Fibroblast of peridontal ligament (primary cell): ENCODE results near the gene UNC13A.
A peak's percentile ranks its signal among the peaks of the same experiment; 100 is the strongest.
"Not testable (repeated sequence)": the region's sequence is repeated elsewhere in the genome, so short reads cannot be mapped to it uniquely, and the experiment has no call there.

Experiments
- DNase-seq: peaks from one replicate; pipeline ENCODE4 v3.0.0-alpha.2; 2010; ENCODE audit errors: extremely low read depth

Gene UNC13A

GRCh38 chr19:17570291-17570690 is 117.9 kb downstream of the UNC13A start:
- DNase-seq = not testable (repeated sequence)

- no peak for DNase-seq
Observed at GRCh38 chr19:17567940-17568339, 120.2 kb downstream of the UNC13A start.

GRCh38 chr19:17565611-17566010 is 122.5 kb downstream of the UNC13A start:
- no peak for DNase-seq

GRCh38 chr19:17564781-17565180 is 123.4 kb downstream of the UNC13A start:
- DNase-seq = no peak

DNA sequence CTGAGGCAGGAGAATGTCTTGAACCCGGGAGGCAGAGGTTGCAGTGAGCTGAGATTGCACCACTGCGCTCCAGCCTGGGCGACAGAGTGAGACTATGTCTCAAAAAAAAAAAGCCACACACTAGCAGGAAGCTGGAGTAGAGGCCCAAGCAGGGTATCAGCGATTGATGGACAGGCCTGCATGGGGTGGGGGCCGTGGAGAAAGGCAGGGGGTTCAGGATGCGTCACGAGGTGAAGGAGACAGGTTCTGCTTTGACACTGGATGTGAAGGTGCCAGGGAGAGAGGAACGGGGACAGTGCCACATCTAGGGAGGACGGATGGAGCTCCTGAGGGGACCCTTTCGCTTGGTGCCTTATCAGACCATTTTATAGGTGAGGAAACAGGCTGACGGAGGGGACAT is 125.6 kb downstream of the UNC13A start:
- DNase-seq = no peak

- no peak for DNase-seq
Observed at GRCh38 chr19:17562097-17562496, 126.1 kb downstream of the UNC13A start.

DNA sequence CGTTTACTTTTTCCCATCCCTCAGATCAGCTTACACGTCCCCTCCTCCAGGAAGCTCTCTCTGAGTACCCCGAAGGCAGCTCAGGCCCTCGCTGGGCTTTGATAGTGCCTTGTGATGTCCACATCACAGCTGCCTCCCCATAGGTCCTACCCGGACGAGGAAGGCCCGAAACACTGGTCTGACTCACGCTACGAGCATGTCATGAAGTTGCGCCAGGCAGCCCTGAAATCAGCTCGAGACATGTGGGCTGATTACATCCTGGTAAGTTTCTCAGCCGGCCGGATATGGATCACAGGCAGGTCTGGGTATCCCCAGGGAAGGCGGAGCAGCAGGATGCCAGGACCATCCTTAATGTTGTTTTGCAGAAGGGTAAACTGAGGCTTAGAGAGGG is 128.0 kb downstream of the UNC13A start:
- peak; percentile 93 for DNase-seq

DNA sequence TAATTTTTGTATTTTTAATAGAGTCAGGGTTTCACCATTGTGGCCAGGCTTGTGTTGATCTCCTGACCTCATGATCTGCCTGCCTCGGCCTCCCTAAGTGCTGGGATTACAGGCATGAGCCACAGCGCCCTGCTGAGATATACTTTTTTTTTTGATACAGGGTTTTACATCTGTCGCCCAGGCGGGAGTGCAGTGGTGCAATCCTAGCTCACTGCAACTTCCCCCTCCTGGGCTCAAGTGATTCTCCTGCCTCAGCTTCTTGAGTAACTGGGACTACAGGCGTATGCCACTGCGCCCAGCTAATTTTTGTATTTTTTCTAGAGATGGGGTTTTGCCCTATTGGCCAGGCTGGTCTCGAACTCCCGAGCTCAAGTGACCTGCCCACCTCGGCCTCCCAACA is 130.7 kb downstream of the UNC13A start:
- no peak for DNase-seq

- DNase-seq = no peak
Observed at GRCh38 chr19:17556995-17557394, 131.2 kb downstream of the UNC13A start.

DNA sequence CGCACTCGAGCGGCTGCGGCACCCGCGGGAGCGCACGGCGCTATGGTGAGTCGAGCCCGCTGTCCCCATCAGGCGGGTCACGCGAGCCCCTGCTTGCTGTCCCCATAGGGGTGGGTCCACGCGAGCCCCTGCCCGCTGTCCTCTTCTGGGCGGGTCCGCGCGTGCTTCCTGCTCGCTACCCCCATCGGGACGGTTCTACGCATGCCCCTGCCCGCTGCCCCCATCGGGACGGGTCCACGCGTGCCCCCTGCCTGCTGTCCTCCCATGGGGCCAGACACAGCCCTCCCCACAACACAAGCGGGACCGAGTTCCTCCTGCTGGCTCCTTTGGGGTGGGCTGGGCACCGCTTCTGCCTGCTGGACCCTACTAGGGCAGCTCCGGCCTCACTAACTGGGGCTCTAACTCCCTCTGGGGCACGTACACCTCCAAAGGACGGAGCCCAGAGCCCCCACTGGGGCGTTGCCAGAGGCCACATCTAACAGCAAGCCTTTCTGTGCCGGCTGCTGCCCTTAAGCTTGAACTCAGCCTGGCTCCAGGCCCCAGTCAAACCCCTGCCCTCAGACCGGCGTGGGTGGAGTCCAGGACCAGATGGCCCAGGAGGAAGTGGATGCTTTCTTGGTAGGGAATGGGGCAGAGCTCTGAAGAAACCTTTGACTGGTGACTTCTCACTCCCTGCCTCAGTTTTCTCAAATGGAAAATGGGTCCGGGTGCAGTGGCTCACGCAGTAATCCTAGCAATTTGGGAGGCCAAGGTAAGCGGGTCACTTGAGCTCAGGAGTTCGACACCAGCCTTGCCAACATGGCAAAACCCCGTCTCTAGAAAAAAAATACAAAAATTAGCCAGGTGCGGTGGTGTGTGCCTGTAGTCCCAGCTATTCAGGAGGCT is 132.0 kb downstream of the UNC13A start:
- DNase-seq = peak; percentile 48

DNA sequence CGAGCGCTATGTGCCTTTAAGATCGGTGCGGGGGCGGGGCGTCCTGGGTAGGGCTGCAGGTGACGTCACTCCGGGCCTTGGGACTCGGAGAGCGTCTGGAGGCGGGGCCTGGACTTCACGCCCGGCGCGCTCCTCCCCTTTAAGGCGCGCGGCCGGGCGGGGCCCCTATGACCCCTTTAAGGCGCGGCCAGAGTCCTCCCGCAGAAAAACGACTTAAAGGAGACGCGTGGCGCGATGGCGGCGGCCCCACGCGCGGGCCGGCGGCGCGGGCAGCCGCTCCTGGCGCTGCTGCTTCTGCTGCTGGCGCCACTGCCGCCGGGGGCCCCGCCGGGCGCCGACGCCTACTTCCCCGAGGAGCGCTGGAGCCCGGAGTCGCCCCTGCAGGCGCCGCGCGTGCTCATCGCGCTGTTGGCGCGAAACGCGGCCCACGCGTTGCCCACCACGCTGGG is 132.7 kb downstream of the UNC13A start, which contains the start of gene COLGALT1:
COLGALT1 (plus strand) TSS at position 170 of the 449 bp plus-strand sequence; CDS start at position 235, 65 bp downstream.
- DNase-seq = peak; percentile 91

GRCh38 chr19:17554968-17555479 is 133.1 kb downstream of the UNC13A start:
- DNase-seq = no peak

GRCh38 chr19:17553256-17553655 is 134.9 kb downstream of the UNC13A start:
- peak; percentile 97 for DNase-seq

DNA sequence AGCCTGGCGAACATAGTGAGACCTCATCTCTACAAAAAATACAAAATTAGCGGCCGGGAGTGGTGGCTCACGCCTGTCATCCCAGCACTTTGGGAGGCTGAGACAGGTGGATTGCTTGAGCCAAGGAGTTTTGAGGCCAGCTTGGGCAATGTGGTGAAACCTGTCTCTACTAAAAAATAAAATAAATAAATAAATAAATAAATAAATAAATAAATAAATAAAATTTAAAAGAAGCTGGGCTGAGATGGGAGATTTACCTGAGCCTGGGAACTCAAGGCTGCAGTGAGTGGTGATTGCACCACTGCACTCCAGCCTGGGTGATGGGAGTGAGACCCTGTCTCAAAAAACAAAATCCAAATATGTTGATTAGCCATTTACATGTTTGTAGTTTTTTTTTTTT is 135.4 kb downstream of the UNC13A start:
- not testable (repeated sequence) for DNase-seq
